NCI-H446 treated with DMSO at 0.1 percent for 48 hours (cell line): ENCODE data around the gene TTC39C.

Source experiments
- DNase-seq: peaks from one replicate; lab custom pipeline; 2025; lab: John Stamatoyannopoulos, UW

Gene TTC39C

DNA sequence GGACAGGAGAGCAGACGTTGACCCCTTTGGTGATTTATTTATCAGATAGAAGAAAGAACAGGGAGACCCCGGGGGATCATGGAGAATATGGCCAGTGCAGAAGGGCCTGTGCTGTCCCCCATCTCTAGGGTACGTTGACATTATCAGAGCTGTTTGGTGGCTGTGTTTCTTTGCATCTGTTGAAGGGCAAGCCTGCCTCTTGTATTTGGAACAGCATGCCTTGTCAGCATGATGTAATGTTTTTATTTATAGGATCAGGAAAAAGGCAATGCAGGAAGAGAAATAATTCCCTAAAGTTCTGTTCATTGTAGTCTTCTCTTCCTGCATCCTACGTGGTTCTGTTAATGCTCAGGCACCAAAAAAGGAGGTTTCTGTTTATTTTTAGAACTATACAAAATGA, 74.5 kb downstream of the TTC39C start:
- no peak for DNase-seq

DNA sequence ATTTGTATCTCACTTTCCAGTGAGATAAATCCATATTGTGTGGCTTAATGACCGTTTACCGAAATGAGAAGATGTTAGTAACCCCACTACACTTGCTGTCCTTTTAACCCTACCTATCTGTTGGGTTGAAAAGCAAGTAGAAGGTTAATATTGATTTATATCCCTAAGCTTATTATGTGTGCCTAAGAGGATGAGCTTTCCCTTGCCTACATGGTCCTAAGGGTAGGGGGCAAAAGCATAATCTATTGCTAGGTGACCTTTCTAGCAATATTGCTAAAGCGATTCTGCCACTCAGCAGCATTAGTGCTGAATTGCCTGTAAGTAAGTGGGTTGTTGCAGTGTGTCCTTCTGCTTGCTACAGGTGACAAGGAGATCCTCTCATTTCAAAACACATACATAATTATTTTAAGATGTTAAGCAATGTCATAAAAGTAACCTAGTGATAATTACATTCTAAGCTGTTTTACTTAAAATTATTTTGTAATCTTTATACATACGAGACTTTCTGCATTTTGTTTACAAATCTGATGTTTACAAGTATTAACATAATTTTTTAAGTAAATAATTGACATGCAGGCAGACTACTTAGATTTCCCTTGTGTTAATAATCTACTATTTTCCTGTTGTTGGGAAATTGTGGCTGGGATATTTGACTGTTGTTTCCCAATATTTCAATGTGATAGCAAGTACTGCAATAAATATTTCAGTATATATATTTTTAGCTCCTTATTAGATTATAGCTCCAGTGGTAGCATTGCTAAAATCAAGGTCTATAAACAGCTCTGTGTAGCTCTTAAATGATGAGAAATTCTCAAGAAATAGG, 75.2 kb downstream of the TTC39C start:
- DNase-seq = no peak

DNA sequence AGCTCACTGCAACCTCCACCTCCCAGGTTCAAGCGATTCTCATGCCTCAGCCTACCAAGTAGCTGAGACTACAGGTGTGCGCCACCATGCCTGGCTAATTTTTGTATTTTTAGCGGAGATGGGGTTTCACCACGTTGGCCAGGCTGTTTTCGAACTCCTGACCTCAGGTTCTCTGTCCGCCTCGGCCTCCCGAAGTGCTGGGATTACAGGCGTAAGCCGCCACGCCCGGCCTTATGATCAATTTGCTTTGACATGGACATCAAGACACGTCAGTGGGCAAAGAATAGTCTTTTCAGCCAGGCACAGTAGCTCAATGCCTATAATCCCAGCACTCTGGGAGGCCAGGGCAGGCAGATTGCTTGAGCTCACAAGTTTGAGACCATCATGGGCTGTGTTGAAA, 76.3 kb downstream of the TTC39C start:
- no peak for DNase-seq

DNA sequence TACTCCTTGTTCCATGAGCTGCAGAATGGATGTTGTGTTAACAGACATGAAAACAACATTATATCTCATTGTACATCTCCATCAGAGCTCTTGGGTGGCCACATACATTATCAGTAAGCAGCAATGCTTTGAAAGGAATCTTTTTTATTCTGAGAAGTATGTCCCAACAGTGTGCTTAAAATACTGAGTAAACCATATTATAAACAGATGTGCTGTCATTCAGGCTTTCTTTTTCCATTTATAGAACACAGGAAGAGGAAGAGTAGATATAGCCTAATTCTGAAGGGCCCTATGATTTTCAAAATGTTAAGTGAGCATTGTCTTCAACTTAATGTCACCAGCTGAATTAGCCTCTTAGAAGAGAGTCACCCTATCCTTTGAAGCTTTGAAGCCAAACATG, 80.0 kb downstream of the TTC39C start:
- DNase-seq = no peak

DNA sequence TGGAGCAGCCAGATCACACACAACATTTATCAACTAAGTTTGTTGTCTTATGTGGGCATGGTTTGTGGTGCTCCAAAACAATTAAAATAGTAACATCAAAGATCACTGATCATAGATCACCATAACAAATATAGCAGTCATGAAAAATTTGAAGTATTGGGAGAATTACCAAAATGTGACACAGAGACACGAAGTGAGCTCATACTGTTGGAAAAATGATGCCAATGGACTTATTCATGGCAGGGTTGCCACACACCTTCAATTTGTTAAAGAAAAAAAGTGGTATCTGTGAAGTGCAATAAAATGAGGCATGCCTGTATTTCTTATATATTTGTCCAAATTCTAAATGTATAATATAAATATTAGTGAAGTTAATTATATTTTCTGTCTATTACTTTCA, 81.4 kb downstream of the TTC39C start:
- DNase-seq = no peak

DNA sequence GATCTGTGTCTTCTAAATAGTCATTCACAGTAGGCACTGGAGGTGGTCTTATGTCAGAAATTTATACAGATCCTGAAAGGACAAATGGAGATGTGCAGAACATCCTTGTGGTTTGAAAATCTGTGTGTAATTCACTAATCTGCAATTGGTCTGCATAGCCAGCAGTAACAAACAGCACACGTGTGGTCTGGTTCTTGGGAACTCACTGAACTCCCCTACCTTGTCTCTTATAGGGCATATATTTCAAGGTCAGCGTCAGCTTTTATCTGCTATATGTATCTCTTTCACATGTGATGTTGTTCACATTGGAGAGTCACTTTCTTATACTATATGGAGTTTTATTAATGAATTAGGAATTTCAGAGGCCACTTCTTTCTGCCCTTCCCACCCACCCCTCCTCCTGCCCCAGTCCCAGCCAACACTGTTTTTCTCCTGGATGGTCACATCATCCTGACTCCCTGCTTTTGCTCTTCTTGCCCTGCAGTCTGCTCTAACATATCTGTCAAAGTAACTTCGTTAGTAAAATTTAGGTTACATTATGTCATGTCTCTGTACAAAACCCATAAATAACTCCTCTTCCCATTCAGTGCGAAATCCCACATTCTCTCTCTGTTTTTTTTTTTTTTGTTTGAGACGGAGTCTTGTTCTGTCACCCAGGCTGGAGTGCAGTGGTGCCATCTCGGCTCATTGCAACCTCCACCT, 88.9 kb downstream of the TTC39C start:
- DNase-seq = no peak

DNA sequence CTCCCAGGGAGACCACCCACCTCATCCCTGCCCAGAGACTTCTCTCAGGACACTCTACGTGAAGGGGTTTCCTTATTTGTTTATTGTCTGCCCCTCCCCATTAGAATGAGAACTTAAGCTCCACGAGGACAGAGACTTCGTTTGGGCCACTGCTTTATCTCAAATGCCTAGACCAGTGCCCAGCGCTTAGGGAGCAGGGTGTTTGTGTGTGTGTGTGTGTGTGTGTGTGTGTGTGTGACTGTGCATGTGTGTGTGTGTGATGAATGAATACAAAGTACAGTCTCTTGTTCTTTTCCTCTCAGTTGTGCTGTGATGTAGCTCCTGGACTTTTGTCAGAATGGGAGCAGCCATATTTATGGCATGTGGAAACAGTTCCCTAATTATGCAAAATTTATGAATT, 89.9 kb downstream of the TTC39C start:
- no peak for DNase-seq

DNA sequence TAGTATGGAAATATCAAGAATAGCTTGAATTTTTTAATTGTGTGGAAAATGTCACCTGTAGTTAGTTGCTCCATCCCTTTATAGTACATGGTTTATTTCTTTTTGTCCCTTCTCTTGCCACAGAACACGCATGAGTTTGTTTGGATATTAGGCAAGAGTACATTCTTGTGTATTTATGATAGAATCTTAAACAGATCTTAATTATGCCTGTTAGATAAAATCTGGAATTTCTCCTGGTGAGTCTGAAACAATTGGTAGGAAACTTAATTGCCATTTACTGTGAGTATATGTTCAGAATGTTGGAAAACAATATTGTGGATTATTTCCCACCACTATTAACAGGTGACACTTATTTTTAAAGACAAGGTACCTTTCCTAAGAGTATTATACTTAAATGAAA, 94.1 kb downstream of the TTC39C start:
- no peak for DNase-seq

DNA sequence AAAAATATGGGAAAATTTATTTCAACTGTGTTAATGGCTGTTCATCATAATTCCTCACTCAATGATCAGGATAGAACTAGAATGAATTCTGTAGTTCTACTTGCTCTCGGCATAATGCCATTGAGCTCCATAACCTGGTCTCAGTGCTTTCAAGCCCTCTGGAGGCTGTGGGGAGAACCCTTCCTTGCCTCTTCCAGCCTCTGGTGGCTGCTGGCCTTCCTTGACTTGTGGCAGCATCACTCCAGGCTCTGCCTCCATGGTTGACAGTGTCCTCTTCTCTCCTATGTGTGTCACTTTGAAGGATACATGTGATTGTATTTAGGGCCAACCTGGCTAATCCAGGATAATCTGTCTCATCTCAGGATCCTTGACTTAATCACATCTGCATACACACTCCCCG, 97.4 kb downstream of the TTC39C start:
- DNase-seq = no peak

DNA sequence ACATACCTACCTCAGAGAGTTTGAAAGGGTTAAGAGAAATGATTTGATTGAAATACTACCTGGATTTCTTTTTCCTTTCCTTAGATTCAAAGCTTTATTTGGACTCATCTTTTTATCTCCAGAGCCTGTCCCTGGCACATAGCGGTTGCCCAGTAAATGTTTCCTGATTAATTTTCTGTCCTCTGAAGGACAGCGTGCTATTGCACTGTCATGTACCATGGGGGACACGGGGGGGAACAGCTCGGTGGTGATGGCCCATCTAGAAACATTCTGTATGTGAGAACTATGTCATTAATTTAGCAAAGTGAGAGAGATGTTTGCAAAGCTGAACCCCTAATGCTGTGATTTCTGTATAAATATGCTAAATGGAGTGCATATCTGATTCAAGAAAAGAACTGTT, 97.9 kb downstream of the TTC39C start:
- DNase-seq = no peak

DNA sequence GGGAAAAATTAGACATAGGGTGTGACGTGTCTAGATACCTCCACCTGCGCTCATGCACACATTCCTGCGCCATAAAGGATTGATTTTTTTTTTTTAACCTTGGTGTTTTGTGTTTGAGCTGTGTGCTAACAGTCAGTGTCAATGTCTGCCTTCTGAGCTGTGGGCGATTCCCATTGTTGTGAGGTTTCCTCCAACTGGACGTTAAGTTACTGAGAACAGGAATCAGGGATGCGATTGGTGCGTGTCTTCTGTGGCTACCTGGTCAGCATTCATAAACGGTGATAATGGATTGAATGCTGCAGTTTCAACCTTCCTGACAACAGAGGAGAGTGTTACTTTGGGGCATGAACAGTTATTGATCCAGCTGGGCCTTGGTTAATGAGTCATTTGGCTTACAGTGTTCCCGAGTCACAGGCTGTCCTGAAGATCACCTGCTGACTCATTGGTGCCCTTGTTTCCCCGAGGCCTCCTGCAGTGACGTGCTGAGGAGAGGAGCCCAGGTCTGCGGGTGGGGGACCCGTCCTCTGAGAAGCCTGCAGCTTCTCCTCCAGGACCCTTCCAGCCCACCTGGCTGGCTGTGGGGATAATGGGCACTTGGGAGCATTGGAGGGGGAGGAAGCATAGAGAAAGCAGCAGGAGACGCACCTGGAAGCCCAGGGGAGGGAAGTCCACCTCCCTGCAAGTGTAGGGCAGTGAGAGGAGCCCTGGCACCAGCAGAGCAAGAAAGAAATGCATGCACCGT, 98.5 kb downstream of the TTC39C start:
- DNase-seq = no peak

DNA sequence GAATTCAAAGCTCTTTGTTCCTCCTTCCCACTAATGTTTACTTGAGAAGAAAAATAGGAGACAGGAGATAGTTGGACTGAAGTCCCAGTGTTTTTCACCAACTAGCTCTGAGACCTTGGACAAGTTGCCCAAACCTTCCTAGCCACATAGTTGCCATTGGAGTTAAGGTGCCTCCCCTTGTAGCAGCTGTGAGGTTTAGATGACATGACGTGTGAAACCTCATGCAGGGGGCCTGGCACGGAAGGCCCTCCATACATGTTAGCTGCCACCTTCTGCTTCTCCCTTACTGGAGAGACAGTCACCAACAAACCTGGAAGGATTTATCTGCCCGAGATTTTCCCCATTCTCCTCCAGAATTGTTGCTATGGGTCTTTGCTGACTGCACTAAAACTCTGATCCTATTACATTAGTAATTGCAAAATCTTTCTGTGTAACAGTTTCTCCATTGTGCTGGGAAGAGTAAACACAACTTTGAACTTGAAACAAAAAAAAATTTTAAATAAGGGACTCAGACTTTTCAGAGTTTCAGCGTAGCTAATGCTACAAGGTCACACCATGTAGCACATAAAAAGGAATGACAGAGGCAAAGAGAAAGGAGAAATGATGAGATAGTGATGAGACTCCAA, 100.5 kb downstream of the TTC39C start:
- no peak for DNase-seq

DNA sequence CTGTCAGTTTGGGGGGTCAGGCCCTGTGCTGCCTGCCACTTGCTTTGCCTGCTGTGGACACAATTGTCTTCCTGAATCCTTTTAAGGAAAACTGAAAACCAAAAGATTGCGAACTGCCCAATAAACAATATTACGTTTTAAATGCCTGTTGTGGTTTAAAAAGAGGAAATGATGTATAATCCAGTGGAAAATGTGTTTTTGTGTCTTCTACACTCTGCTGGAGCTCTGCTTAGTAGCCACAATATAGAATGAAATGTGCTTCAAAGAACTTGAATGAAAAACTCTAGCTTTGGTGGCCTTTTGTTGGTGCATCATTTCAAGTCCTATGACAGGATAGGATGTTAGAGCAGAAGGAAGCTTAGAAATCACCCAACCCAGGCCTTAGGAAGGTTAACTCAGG, 101.1 kb downstream of the TTC39C start:
- DNase-seq = no peak

DNA sequence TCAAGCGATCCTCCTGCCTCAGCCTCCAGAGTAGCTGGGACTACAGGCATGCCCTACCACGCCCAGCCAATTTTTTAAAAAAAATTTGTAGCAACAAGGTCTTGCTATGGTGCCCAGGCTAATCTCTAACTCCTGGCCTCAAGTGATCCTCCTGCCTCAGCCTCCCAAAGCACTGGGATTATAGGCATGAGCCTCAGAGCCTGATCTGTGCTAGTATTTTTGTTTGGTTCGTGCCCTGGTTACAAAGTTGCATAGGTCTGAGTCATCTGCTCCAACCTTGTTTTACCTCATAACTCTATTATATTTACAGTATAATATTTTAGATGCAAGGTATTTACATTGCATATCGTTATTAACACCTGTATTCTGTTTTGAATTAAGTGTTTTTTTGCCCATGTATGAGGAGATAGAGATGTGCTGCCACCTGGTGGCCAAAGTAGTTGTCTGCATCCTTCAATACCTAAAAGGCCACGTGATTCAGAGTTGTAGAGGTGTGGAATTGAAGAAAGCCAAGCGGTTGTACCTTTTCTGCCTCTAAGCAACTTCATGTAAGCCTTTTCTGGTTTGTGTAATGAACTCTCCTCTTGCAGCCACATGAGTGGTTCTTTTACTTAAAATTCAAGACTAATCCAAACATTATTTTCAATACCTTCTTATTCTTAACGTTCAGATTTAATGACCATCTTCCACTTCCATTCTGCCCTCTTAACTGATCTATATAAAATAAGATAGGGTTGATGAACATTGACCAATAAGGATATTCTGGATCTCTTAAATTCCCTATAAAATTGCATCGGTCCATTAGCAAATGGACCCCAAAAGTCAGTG, 104.4 kb downstream of the TTC39C start:
- DNase-seq = peak; percentile 16

DNA sequence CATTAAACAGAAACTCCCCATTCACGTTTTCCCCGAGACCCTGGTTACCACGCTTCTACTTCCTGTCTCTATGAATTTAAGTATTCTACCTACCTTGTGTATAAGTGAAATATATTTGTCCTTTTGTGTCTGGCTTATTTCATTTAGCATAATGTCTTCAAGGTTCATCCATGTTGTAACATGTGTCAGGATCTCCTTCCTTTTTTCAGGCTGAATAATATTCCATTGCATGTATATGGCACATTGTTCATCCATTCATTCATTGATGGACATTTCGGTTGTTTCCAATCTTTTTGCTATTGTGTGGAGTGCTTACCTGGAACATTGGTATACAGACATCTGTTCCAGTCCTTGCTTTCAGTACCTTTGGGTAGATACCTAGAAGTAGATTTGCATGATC, 106.1 kb downstream of the TTC39C start:
- no peak for DNase-seq

DNA sequence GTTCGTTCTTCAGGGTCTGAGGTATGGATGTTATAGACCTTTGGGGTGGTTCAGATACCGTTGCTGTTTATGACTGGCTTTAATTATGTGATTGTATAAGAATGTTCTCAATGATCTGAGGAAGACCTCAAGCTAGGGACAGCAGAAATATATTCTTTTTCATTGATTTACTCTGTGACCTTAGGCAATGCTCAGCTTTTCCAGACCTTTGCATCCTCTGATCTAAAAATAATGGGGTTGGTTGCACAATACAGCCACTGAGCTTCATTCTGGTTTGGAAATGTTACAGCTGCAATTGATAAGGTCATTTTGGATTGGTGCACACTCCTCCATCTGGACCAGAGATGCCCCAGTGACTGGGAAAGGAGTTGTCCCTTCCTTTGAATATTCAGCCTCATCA, 107.1 kb downstream of the TTC39C start:
- no peak for DNase-seq

DNA sequence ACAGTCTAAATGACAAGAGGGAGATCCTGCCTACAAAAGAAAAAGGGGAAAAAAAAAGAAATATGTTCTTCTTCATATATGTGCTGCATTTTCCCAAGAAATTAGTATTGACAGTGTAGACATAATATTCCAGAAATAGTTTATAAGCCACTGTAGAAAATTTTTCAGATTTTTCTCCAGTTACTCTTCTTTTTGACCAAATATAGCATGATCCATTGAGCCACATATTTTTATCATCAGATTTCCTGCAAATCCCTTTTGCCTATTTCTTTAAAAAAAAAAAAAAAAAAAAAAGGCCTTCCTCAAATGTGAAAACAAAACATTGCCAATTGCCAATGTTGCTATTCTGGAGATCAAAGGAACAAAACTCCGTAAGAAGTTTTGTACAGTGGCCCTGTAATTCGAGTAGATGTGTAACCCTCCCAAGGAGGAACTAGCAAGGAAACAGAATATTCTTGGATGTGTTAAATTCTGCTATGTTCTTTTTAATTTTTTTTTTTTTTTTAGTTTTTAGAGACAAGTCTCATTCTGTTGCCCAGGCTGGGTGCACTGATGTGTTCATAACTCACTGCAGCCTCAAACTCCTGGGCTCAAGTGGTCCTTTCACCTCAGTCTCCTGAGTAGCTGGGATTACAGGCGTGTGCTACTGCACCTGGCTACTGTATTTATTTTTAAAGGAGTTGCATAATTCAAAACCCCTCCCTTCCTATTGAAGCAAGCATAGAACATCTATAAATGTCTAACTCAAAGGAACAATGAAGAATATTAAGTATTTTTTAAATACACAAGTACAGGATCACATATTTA, 111.8 kb downstream of the TTC39C start:
- no peak for DNase-seq

DNA sequence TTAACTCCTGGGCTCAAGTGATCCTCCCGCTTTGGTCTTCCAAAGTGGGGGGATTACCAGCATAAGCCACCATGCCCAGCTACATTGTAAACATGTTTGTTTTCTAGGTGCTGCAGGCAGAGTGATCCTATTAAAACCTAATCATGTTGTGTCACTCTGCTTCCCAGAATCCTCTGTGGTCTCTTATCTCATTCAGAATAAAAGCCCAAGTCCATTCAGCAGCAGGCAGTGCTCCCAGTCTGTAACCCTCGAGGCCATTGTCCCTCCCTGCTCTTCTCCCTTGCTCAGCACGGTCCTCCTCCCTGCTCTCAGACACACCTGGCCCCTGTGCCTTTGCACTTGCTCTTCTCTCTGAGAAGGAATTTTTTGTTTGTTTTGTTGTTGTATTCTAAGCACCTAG, 113.2 kb downstream of the TTC39C start:
- no peak for DNase-seq

DNA sequence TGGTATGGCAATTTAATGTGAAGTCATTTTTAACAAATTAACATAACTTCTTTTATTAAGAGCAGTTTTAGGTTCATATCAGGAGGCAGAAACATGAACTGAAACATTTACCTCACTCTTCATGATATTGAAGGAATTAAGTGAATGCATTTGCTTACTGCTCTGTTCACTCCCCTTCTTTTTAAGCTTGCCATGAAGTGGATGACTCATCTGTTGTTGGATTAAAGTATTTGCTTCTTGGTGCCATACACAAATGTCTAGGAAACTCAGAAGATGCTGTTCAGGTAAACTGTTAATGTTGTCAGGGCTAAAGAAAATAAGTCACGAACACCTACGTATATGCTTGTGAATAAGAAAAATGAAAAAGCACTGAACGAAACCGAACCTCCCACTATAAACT, 114.1 kb downstream of the TTC39C start:
- DNase-seq = no peak

DNA sequence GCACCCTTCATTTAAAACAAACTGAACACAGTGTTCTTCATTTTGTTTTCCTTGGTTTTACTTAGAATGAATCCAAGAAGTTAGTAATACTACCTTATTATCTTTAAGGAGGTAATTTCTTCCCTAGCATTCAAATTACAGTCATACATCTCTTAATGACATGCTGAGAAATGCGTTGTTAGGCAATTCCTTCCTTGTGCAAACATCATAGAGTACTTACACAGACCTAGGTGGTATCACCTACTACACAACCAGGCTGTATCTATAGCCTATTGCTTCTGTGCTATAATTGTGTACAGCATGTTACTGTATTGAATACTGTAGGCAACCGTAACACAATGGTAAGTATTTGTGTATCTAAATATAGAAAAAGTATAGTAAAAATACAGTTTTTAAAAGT, 115.9 kb downstream of the TTC39C start:
- no peak for DNase-seq

DNA sequence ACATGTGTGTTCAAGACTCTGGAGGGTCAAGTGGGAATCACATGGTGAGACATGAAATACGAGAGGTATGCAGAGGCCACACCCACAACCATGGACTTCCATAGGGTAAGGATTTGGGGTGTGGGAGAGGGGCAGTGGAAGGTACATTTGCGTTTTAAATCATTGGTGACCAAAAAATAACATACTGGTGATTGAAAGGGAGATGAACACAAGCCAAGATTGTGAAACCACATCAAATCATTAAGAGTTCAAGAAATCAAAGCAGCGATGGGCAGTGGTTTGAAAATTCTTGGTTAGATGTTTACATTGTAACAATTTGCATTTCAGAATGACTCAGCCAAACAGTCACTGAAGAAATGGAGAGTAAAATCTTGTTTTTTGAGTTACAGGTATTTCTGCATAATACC, 122.4 kb downstream of the TTC39C start:
- no peak for DNase-seq
